ENCODE measurements around the gene GPR180. TPM values are rescaled to one million over a fixed set of nuclear protein-coding genes. Genes with fewer than 3 reads are reported as not detected.

GPR180 gene
- total RNA-seq, 1 experiment from 2014 or later, result 5.0 TPM

GRCh38 chr13:94609196-94609595 is 7.5 kb downstream of the GPR180 start:
- no peaks in the 10 kb centered on the region for H3K4me1 Mint-ChIP-seq
- TF ChIP-seq FOXP4 (CRISPR knock-in tag; IDR thresholded peaks at IDR 0.05), result no peak
- TF ChIP-seq ATF1 (CRISPR knock-in tag; IDR thresholded peaks at IDR 0.05), result no peak
- TF ChIP-seq ZNF219 (CRISPR knock-in tag; IDR thresholded peaks at IDR 0.05; ENCODE audit: borderline replicate concordance), result no peak
- TF ChIP-seq USF2 (CRISPR knock-in tag; IDR thresholded peaks at IDR 0.05), result no peak
- no peak for TF ChIP-seq GABPB1 (CRISPR knock-in tag; IDR thresholded peaks at IDR 0.05)
- no peak for TF ChIP-seq TCF7 (CRISPR knock-in tag; IDR thresholded peaks at IDR 0.05; ENCODE audit: low read depth)
- TF ChIP-seq ETV6 (CRISPR knock-in tag; IDR thresholded peaks at IDR 0.05), result no peak
- no peak for TF ChIP-seq NFATC4 (CRISPR knock-in tag; IDR thresholded peaks at IDR 0.05)
- TF ChIP-seq RELA (CRISPR knock-in tag; IDR thresholded peaks at IDR 0.05; ENCODE audit: borderline replicate concordance), result no peak
- TF ChIP-seq PRRX2 (CRISPR knock-in tag; IDR thresholded peaks at IDR 0.05), result no peak
- TF ChIP-seq SMAD3 (CRISPR knock-in tag; IDR thresholded peaks at IDR 0.05; ENCODE audit: borderline replicate concordance), result no peak
- TF ChIP-seq IRF1 (CRISPR knock-in tag; IDR thresholded peaks at IDR 0.05), result no peak

GRCh38 chr13:94610475-94610874 is 8.8 kb downstream of the GPR180 start:
- POLR2A ChIA-PET, result no interaction called here
- H3K27me3 Mint-ChIP-seq (ENCODE audit: low read depth), result no peaks in the 10 kb centered on the region
- ATAC-seq (no peak), DNase-seq (ENCODE audit: low spot score) (no peak)
- no peak for TF ChIP-seq HMGXB4 (CRISPR knock-in tag; IDR thresholded peaks at IDR 0.05)
- no peak for TF ChIP-seq SP1 (CRISPR knock-in tag; conservative IDR thresholded peaks at IDR 0.05)
- no peak for TF ChIP-seq E2F5 (CRISPR knock-in tag; IDR thresholded peaks at IDR 0.05)
- no peak for TF ChIP-seq FOXK1 (CRISPR knock-in tag; IDR thresholded peaks at IDR 0.05)
- no peak for TF ChIP-seq GRHL2 (CRISPR knock-in tag; IDR thresholded peaks at IDR 0.05; ENCODE audit: insufficient replicate concordance, severe bottlenecking)
- no peak for TF ChIP-seq GABPB1 (CRISPR knock-in tag; IDR thresholded peaks at IDR 0.05)
- no peak overlapping the region; the same call in 1 of the 2 replicates for H3K27ac Mint-ChIP-seq
- no peak overlapping the region for H3K4me3 Mint-ChIP-seq
- no peaks in the 10 kb centered on the region for H3K4me1 Mint-ChIP-seq
- peaks cover 35% of the 10 kb centered on the region for H3K36me3 Mint-ChIP-seq
- no peaks in the 10 kb centered on the region for H3K9me3 Mint-ChIP-seq
- CTCF ChIA-PET, result no interaction called here

More at GRCh38 chr13:94609196-94609595, 7.5 kb downstream of the GPR180 start:
- POLR2A ChIA-PET, result no interaction called here
- H3K27ac Mint-ChIP-seq, result no peak overlapping the region
- no peak overlapping the region for H3K4me3 Mint-ChIP-seq
- peaks cover 33% of the 10 kb centered on the region for H3K36me3 Mint-ChIP-seq
- CTCF ChIA-PET, result no interaction called here
- ATAC-seq (no peak), DNase-seq (ENCODE audit: low spot score) (no peak)
- H3K9me3 Mint-ChIP-seq, result no peaks in the 10 kb centered on the region
- no peaks in the 10 kb centered on the region for H3K27me3 Mint-ChIP-seq (ENCODE audit: low read depth)

- ChIA-PET POLR2A (no interaction called here), CTCF (no interaction called here)
- DNase-seq (ENCODE audit: low spot score), result no peak
- Mint-ChIP-seq H3K4me1 (no peaks in the 10 kb centered on the region), H3K27me3 (ENCODE audit: low read depth) (no peaks in the 10 kb centered on the region), H3K36me3 (peaks cover 24% of the 10 kb centered on the region), H3K27ac (no peak overlapping the region), H3K4me3 (no peak overlapping the region), H3K9me3 (no peaks in the 10 kb centered on the region)
- no peak for ATAC-seq
- no peak for TF ChIP-seq ZNF121 (CRISPR knock-in tag; IDR thresholded peaks at IDR 0.05)
- TF ChIP-seq NR3C1 (CRISPR knock-in tag; conservative IDR thresholded peaks at IDR 0.05; ENCODE audit: low read depth), result no peak
- TF ChIP-seq TP53 (CRISPR knock-in tag; IDR thresholded peaks at IDR 0.05), result no peak
- no peak for TF ChIP-seq ATF6 (CRISPR knock-in tag; IDR thresholded peaks at IDR 0.05)
- TF ChIP-seq CREB1 (CRISPR knock-in tag; IDR thresholded peaks at IDR 0.05), result no peak
- TF ChIP-seq MXD4 (CRISPR knock-in tag; IDR thresholded peaks at IDR 0.05; ENCODE audit: borderline replicate concordance), result no peak
- TF ChIP-seq NFATC4 (CRISPR knock-in tag; IDR thresholded peaks at IDR 0.05), result no peak
- no peak for TF ChIP-seq RORB (CRISPR knock-in tag; IDR thresholded peaks at IDR 0.05)
- no peak for TF ChIP-seq ETV6 (CRISPR knock-in tag; IDR thresholded peaks at IDR 0.05)
- TF ChIP-seq ERG (CRISPR knock-in tag; IDR thresholded peaks at IDR 0.05), result no peak
- TF ChIP-seq JUN (CRISPR knock-in tag; IDR thresholded peaks at IDR 0.05), result no peak
These were observed 10.4 kb downstream of the GPR180 start for GRCh38 chr13:94612050-94612449.

Data from WTC11 (cell line).